HG03378 (cell line): ENCODE measurements around the gene CCT6A.
"Not testable (repeated sequence)": the region's sequence is repeated elsewhere in the genome, so short reads cannot be mapped to it uniquely, and the experiment has no call there.

Experiments
- ATAC-seq: cut with Tn5 transposase; IDR thresholded peaks from one replicate; pipeline ENCODE4 v1.9.1; 2021; ENCODE audit warnings: mild to moderate bottlenecking, moderate library complexity; ENCODE audit not compliant: unreplicated experiment

CCT6A gene

DNA sequence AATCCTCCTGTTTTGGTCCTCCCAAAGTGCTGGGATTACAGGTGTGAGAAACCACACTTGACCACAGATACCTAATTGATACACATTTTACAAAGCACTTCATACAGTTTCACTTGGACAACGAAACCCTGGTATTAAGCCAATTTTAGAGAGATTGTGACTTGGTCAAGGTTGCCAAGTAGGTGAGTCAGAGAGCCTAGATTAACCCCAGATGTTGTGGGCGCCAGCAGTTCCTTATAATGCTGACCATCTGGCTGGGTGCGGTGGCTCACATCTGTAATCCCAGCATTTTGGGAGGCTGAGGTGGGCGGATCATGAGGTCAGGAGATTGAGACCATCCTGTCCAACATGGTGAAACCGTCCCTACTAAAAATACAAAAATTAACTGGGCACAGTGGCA, 46.1 kb downstream of the CCT6A start:
- no peak for ATAC-seq

DNA sequence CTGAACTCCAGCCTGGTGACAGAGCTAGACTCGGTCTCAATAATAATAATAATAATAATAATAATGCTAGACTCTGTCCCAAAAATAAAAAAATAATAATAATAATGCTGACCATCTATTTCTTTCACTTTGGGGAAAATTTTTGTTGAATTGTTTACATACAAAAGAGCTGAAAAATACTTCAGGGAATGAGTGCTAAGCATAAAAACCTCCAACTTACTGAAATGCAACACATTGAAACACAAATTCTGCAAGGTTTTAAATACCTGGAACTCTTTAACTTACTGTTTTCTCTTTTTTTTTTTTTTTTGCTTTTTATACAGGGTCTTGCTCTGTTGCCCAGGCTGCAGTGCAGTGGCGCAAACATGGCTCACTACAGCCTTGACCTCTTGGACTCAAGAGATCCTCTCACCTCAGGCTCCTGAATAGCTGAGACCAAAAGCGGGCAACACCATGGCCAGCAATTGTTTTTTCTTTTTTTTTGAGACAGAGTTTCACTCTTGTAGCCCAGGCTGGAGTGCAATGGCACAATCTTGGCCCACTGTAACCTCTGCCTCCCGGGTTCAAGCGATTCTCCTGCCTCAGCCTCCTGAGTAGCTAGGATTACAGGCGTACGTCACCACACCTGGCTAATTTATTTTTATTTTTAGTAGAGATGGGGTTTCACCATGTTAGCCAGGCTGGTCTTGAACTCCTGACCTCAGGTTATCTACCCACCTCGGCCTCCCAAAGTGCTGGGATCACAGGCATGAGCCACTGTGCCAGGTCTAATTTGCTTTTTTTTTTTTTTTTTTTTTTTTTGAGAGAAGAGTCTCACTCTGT, 46.8 kb downstream of the CCT6A start:
- not testable (repeated sequence) for ATAC-seq

- ATAC-seq, result no peak
Measured at GRCh38 chr7:56099653-56100052, 48.1 kb downstream of the CCT6A start.

- ATAC-seq, result not testable (repeated sequence)
Measured at GRCh38 chr7:56104138-56104537, 52.6 kb downstream of the CCT6A start.

GRCh38 chr7:56105508-56105907, 53.9 kb downstream of the CCT6A start:
- ATAC-seq, result peak; percentile 38

- peak; percentile 99 for ATAC-seq
Measured at GRCh38 chr7:56106108-56107073, 54.8 kb downstream of the CCT6A start, which contains the start of gene CHCHD2. Gene CHCHD2, minus strand, starts transcription at chr7:56106476. Its CDS starts 63 bp downstream, at chr7:56106413.

GRCh38 chr7:56107954-56108258, 56.3 kb downstream of the CCT6A start:
- no peak for ATAC-seq

DNA sequence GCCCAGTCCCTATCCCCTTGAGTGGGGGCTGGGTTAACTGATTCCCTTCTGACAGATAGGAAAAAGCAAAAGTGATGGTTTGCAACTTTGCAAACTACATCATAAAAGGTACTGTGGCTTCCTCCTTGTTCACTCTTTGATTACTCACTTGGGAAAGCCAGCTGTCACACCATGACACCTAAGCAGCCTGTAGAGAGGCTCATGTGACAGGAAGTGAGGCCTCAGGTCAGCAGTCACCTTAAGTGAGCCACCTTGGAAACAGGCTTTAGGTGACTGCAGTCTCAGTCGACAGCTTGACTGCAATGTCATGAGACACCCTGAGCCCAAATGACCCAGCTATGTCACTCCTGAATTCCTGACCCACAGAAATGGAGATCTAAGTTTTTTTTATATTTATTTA, 59.0 kb downstream of the CCT6A start:
- no peak for ATAC-seq

- not testable (repeated sequence) for ATAC-seq
Measured at GRCh38 chr7:56112244-56112643, 60.7 kb downstream of the CCT6A start.
